ENCODE results near the gene RXRA.
A peak's percentile ranks its signal among the peaks of the same experiment; 100 is the strongest.

Gene RXRA

DNA sequence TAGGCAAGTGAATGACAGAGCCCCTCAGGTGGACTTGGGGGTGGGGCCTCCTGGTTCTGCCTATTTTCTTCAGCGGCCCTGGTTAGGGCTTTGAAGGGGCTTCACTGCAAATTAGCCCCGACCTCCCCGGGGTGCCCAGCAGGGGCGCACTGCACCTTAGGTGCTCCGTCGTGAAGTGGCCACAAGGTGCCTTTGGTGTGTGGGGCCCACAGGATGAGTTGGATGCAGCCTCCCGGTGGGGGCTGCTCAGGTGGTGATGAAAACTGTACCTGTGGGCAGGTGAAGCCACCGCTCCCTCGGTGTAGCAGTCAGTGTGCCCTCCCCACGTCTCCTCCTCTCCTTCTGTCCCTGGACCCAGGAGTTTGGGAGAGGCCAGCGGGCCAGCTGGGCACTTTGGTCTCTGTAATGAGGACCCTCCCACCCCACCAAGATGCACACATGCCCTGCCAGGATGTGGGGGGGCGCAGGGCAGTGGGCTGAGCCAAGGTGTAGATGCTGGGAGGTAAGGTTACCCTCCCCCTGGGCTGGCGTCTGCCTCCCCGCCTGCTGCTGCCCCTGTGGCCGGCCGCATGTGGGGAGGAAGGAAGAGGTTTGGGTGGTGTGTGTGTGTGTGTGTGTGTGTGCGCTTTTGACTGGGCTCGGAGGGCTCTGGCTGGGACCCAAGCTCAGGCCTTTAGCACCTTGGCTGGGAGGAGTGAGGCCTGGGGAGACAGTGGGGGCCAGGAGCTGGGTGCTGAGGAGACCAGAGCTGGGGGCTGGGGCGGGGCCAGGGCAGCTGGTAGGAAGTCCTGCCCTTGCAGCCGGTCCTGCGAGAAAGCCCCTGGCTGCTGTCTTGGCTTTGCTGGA is 55.6 kb downstream of the RXRA start:
- H3K4me3 ChIP-seq (ENCODE audit: control insufficient read depth, low read depth, low read length) = no peak overlapping the region
- TF ChIP-seq, protein P1, sequence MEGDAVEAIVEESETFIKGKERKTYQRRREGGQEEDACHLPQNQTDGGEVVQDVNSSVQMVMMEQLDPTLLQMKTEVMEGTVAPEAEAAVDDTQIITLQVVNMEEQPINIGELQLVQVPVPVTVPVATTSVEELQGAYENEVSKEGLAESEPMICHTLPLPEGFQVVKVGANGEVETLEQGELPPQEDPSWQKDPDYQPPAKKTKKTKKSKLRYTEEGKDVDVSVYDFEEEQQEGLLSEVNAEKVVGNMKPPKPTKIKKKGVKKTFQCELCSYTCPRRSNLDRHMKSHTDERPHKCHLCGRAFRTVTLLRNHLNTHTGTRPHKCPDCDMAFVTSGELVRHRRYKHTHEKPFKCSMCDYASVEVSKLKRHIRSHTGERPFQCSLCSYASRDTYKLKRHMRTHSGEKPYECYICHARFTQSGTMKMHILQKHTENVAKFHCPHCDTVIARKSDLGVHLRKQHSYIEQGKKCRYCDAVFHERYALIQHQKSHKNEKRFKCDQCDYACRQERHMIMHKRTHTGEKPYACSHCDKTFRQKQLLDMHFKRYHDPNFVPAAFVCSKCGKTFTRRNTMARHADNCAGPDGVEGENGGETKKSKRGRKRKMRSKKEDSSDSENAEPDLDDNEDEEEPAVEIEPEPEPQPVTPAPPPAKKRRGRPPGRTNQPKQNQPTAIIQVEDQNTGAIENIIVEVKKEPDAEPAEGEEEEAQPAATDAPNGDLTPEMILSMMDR (conservative IDR thresholded peaks at IDR 0.05; ENCODE audit: control insufficient read depth, insufficient read depth, low read depth, low read length) = peak; percentile 8
- no peak for DNase-seq (ENCODE audit: low read depth)

DNA sequence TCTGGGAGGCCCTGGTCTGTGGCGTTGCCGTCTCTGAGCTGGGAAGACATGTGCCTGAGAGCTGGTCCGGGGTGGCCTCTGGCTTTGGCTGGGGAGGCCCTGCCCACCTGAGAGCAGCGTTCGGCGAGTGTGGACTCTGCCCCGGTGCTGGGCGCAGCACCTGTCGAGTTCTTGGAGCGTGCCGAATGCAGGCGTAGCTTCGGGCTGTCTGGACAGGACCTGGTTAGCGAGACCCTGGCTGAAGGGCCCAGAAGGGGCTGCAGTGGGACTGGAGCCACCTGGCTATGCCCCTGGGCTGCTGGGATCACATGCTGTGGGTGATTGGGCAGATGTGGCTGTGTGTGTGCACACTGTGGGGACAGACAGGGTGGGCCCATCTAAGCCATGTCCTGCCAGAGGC is 56.5 kb downstream of the RXRA start:
- TF ChIP-seq, protein P1 (conservative IDR thresholded peaks at IDR 0.05; ENCODE audit: control insufficient read depth, insufficient read depth, low read depth, low read length) = no peak
- no peak overlapping the region for H3K4me3 ChIP-seq (ENCODE audit: control insufficient read depth, low read depth, low read length)
- DNase-seq (ENCODE audit: low read depth) = no peak

DNA sequence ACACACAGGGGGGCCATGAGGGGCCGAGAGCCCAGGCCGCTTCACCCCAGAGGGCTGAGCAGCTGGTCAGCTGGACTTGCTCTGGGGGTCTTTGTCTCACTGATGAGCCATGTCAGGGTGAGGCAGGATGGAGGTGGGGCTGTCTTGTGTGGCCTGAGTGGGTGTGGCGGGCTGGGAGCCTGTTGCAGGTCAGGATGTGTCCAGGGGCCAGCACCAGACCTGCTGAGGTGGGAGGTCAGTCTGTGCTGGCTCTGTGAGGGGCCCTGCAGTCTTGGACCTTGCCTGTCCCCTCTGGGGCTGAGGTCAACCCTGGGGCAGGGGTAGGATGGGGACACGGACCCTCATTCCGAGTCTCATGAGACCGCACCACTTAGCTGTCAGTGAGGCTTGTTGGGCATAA is 56.9 kb downstream of the RXRA start:
- TF ChIP-seq, protein P1 (conservative IDR thresholded peaks at IDR 0.05; ENCODE audit: control insufficient read depth, insufficient read depth, low read depth, low read length) = no peak
- no peak overlapping the region for H3K4me3 ChIP-seq (ENCODE audit: control insufficient read depth, low read depth, low read length)
- DNase-seq (ENCODE audit: low read depth) = no peak

DNA sequence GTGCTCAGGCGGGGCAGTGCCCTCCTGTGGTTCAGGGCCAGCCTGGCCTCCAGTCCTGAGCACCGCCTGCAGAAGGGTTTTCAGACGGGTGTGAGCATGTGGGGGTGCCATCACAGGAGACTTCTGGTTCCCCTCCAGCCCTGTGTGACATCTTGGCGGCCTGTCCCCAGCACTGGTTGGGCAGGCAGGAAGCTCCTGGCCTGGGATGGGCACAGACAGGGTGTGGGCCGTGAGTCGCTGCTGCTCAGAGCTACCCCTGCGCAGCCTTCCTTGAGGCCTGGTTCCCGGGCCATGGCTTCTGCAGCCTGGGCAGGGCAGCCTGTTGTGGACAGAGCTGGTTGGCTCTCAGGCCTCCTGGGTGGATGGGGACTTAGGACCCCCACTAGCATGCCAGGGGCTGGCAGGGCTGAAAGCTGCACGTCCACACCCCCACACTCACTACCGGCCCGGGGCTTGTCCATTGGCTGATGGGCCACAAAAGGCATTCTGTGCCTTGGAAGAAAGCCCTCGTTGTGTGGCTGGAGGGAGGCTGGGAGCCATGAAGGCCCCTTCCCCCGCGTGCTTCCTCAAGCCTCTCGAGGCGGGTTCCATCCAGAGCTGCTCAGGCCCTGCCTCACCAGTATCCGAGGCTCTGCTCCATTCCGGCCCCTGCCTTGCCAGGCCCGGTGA is 58.7 kb downstream of the RXRA start:
- no peak overlapping the region for H3K4me3 ChIP-seq (ENCODE audit: control insufficient read depth, low read depth, low read length)
- TF ChIP-seq, protein P1 (conservative IDR thresholded peaks at IDR 0.05; ENCODE audit: control insufficient read depth, insufficient read depth, low read depth, low read length) = no peak

DNA sequence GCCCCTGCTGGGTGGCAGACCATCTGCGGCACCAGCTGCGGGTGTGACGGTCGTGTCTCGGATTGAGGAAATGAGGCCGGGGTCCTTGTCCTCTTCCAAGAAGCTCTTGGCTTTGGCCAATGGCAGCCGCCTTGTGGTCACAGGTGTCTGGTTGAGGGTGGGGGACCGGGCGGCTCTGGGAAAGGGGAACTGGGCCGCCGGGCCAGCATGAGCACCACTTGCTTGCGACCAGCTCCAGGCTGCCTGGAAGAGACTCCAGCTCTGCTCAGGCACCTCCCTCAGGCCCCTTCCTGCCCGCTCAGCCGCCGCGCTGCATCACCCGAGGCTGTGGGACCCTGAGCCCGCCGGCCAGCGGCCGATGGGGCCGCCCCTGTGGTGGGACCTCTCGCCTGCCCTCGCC is 59.7 kb downstream of the RXRA start:
- H3K4me3 ChIP-seq (ENCODE audit: control insufficient read depth, low read depth, low read length) = no peak overlapping the region
- no peak for DNase-seq (ENCODE audit: low read depth)

More for the DNA sequence above, 58.7 kb downstream of the RXRA start:
- DNase-seq (ENCODE audit: low read depth) = no peak

DNA sequence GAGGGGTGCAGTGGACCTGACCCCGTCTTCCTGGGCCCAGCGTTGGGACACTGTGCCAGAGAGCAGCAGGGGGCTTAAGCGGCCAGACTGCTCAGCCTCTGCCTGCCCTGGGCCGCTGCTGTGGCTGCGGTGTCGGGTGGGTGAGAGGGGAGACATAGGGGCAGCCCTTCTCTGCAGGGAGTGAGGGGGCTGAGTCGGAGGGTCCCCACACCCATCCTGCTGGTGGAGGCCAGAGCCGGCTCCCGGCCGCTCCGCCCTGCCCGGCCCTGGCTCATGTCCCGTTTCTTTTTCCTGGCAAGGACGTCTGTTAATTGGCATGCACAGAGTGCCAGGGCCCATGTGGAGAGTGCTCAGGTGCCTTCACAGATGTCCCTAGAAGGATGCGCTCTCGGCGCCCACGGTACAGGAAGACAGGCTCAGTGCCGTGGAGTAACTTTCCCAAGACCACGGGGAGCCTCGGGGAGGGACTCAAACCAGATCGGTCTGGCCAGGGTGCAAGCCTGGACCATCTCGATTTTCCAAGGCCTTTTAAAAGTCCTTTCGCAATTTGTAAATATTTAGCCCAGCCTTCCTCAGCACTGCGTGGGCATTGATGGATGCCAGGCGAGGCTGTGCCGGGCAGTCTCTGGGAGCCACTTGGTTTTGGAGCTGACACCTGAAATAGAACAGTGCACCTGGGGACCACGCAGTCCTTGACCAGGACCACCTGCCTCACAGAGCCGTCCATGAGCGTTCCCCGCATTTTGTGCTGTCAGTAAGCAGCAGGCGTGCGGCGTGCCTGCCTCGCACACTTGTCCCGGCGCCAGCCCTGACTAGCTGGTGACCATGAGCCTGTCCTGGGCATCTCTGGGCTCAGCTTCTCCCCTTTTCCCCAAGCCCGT is 60.9 kb downstream of the RXRA start:
- no peak overlapping the region for H3K4me3 ChIP-seq (ENCODE audit: control insufficient read depth, low read depth, low read length)
- TF ChIP-seq, protein P1 (conservative IDR thresholded peaks at IDR 0.05; ENCODE audit: control insufficient read depth, insufficient read depth, low read depth, low read length) = no peak
- no peak for DNase-seq (ENCODE audit: low read depth)

More for the DNA sequence above, 59.7 kb downstream of the RXRA start:
- TF ChIP-seq, protein P1 (conservative IDR thresholded peaks at IDR 0.05; ENCODE audit: control insufficient read depth, insufficient read depth, low read depth, low read length) = no peak
